ENCODE results near the gene ZNF324. TPM values are rescaled to one million over a fixed set of nuclear protein-coding genes. Genes with fewer than 3 reads are reported as not detected.
"Not testable (repeated sequence)": the region's sequence is repeated elsewhere in the genome, so short reads cannot be mapped to it uniquely, and the experiment has no call there.

Gene ZNF324
- total RNA-seq, 2 experiments from 2014 or later, result 17.6 to 19.6 TPM

- ChIA-PET CTCF (interaction anchor here (3.2 kb wide), 1 partner anchor 28 kb away, joined by 13 read pairs; the partner anchor contains the start of gene ZBTB45), POLR2A (interaction anchor here (2.9 kb wide), 1 partner anchor 16 kb away, joined by 13 read pairs; the partner anchor contains the start of gene ZNF446)
Measured at GRCh38 chr19:58491393-58491792, 24.5 kb downstream of the ZNF324 start.

DNA sequence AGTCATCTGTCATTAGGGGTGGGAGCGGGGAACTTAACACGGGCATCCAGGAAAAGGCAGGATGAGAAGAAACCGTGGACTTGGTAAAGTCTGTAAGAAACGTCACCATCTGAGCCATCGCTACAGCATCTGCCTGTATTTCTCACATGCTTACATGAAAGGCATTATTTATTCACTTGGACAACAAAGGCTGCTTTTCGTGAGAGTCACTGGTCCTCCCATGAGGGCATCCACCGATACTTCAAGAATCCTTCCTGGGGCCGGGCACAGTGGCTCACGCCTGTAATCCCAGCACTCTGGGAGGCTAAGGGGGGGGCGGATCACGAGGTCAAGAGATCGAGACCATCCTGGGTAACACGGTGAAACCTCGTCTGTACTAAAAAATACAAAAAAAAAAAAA lies 25.4 kb downstream of the ZNF324 start:
- POLR2A ChIA-PET, result no interaction called here
- CTCF ChIA-PET, result no interaction called here

DNA sequence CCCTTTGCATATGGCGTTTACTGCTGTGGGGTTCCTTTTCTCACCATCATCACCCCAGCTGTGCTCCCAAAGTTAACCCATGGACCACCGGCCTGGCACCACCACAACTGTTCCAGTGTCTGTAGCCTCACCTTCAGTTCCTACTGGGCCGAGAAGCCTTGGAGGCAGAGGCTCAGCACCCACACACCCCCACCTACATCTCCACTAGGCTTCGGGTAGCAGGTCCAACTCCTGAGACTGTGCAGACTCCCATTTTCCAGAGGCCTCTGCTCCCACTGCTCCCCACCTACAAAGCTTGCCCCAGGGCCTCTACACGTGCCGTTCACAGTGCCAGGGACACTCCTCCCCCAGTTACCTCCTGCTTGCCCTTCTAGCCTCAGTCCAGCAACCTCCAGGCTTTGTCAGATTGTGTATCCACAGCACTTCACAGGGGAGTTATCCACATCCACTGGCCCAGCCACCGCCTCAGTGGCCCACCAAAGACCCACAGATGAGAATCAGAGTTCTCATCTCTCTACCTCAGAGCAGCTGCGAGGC lies 30.8 kb downstream of the ZNF324 start:
- ChIA-PET CTCF (no interaction called here), POLR2A (no interaction called here)

GRCh38 chr19:58498316-58499020 lies 31.6 kb downstream of the ZNF324 start:
- CTCF ChIA-PET, result interaction anchor here (1.0 to 4.0 kb wide), 3 partner anchors 10 to 23 kb away, joined by 3 to 20 read pairs (median 3); no protein-coding TSS in a partner anchor
- POLR2A ChIA-PET, result interaction anchor here (1.6 to 2.7 kb wide), 2 partner anchors 15 to 21 kb away, joined by 5 to 9 read pairs; partner anchors contain the start of gene ZBTB45

DNA sequence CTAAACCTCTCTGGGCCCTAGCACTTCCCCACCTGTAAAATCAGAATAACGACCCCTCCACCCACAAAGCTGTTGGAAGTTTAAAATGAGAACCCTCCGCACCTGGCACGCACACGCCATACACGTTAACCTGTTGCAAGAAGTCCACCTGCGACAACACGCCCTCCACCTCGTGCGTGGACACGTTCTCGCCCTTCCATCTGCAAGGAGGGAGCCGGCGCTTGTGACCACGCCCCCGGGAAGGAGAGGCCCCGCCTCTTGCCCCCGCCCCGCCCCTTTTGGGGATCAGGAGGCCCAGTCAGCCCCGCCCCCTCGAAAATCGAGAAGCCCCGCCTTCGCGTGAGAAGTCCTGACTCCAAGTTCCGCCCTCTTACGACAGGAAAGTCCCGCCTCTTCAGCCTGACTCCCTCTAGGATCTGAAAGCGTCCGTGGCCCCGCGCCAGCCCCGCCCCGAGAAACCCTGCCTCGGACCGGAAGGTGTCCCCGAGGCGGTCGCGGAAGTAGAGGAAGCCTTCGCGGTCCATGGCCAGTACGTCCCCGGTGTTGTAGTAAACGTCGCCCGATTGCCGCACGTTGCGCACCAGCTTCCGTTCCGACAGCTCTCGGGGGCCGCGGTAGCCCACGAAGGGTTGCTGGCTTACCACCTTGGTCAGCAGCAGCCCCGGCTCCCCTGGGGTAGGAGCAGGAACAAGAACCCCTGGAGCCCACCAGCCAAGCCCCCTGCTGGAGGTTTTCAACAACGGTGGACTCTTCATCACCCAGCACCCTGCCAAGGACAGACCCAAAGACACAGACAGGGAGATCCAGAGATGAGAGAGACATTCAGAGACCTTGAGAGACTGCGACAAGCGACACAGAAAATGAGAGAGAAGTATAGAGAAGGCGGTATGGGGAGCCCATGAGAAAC lies 32.4 kb downstream of the ZNF324 start:
- POLR2A ChIA-PET, result interaction anchor here (1.6 to 2.7 kb wide), 3 partner anchors 12 to 20 kb away, joined by 4 to 9 read pairs (median 5); partner anchors contain the start of genes SLC27A5 and ZBTB45
- CTCF ChIA-PET, result interaction anchor here (1.0 to 4.0 kb wide), 6 partner anchors 10 to 280 kb away, joined by 3 to 20 read pairs (median 4); partner anchors contain the start of gene ZBTB45

GRCh38 chr19:58500242-58500641 lies 33.4 kb downstream of the ZNF324 start:
- ChIA-PET CTCF (interaction anchor here (0.6 to 4.0 kb wide), 5 partner anchors 13 to 281 kb away, joined by 3 to 20 read pairs (median 6); partner anchors contain the start of gene ZBTB45), POLR2A (interaction anchor here (1.6 to 2.7 kb wide), 2 partner anchors 11 to 19 kb away, joined by 4 to 9 read pairs; partner anchors contain the start of genes SLC27A5 and ZBTB45)

GRCh38 chr19:58507602-58508223 lies 40.8 kb downstream of the ZNF324 start:
- CTCF ChIA-PET, result interaction anchor here (1.3 kb wide), 1 partner anchor 11 kb away, joined by 5 read pairs; no protein-coding TSS in a partner anchor
- POLR2A ChIA-PET, result not testable (repeated sequence)

- CTCF ChIA-PET, result no interaction called here
- POLR2A ChIA-PET, result interaction anchor here (0.6 kb wide), 1 partner anchor 14 kb away, joined by 3 read pairs; no protein-coding TSS in a partner anchor
Measured at GRCh38 chr19:58509731-58510083, 42.8 kb downstream of the ZNF324 start.

GRCh38 chr19:58510084-58510862 lies 43.4 kb downstream of the ZNF324 start:
- POLR2A ChIA-PET, result interaction anchor here (0.6 to 1.2 kb wide), 2 partner anchors 10 to 11 kb away, joined by 3 to 4 read pairs; partner anchors contain the start of gene ZBTB45
- CTCF ChIA-PET, result no interaction called here

DNA sequence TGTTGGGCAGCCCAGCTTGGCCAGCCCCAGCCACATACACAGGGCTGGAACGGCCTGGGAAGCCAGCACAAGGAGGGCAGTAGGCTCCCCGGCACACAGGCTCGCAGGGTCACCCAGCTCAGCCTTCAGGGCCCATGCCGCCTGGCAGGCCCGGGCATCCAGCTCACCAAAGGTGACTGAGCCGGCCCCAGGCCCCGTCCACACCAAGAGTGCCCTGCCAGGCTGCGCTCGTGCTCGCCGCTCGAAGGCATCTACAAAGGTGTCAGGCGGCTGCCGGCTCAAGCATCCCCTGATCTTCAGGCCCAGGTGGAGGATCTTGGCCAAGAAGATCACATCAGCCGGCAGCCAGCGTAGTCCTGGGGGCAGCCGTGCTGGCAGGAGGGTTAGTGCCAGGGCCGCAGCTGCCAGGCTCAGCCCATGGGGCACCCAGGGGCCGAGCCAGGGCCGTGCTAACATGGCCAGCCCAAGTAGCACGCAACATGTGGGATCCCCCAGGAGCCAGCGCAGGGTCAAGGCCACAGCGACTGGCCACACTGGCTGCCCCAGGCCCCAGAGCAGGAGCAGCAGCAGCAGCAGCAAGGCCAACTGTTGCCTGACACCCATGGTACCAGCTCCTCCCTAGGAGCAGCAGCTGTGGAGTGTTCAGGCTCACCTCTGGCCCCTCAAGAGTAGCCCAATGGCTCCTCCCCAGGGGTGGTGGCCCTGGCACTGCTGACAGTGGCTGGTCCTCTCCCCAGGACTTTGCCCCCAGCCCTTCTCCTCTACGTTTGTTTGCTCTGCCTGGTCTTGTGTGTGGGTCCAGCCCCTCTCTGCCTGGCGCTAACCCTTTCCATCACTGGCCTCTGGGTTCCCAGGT lies 44.7 kb downstream of the ZNF324 start, which contains the start of gene SLC27A5:
Gene SLC27A5 (minus strand): TSS at position 640 of the 856 bp plus-strand sequence. CDS start 37 bp downstream, at position 603.
- ChIA-PET CTCF (interaction anchor here (1.9 kb wide), 1 partner anchor 70 kb away, joined by 4 read pairs; no protein-coding TSS in a partner anchor), POLR2A (interaction anchor here (1.2 kb wide), 1 partner anchor 12 kb away, joined by 4 read pairs; no protein-coding TSS in a partner anchor)

DNA sequence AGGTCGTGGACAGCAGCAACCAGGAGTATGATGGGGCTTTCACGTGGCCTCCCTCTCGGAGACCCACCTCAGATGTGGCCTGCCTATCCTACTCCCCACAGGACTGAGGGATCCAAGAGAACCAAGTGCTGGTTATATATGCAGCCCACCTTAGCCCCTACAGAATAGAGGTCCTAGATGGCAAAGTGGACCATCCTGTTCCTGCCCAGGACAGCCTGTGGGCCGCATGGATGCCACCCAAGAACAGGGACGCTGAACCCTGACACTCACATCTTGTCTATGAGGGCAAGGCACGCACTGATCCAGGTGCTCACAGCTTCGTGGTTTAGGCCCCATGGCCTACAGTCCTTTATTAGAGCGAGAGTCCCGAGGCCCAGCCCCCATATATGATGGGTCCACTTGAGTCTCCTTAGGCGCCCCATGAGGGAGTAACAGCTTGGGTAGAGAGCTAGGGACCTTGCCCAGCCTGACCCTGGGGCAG lies 46.4 kb downstream of the ZNF324 start:
- ChIA-PET POLR2A (interaction anchor here (0.7 to 1.5 kb wide), 7 partner anchors 14 to 166 kb away, joined by 3 to 5 read pairs (median 3); partner anchors contain the start of genes TRIM28 and UBE2M), CTCF (interaction anchor here (1.0 to 3.2 kb wide), 9 partner anchors 13 to 68 kb away, joined by 3 to 20 read pairs (median 6); partner anchors contain the start of gene CHMP2A)

DNA sequence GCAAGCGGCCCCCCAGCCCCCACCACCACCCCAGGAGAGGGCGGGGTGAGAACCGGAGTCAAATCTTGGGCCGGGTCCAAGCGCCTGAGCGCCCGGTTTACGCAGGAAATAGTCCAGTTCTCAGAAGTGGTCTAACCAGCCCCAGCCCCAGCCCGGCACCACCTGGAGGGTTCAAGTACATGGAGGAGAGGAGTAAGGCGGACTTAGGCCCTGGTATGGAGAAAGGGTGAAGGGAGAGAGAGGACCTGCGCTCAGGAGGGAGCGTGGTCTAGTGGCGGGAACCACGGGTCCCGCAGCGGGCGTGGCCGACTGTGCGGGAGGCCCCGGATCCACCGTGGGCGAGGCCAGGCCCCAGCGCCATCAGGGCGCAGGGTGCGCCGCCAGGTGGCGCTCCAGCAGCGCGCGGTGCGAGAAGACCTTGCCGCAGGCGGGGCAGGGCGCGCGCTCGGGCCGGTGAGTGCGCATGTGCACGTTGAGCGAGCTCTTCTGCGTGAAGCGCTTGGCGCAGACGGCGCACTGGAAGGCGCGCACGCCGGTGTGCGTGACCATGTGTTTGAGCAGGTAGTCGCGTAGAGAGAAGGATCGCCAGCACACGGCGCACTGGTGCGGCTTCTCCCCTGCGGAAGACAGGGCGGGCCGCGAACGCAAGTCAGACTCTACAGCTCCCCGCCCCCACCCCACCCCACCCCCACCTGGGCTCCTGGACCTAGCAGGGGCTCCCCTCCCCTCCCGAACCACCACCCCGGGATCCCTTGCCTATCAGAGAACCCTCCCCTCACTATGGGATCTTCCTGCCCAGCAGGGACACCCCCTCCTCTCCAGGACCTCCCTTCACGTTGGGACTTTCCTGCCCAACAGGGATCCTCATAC lies 47.0 kb downstream of the ZNF324 start:
- POLR2A ChIA-PET, result interaction anchor here (0.7 to 1.5 kb wide), 7 partner anchors 15 to 151 kb away, joined by 3 to 5 read pairs (median 3); partner anchors contain the start of genes TRIM28 and UBE2M
- CTCF ChIA-PET, result interaction anchor here (0.7 to 3.2 kb wide), 12 partner anchors 14 to 67 kb away, joined by 3 to 20 read pairs (median 4); partner anchors contain the start of gene CHMP2A

DNA sequence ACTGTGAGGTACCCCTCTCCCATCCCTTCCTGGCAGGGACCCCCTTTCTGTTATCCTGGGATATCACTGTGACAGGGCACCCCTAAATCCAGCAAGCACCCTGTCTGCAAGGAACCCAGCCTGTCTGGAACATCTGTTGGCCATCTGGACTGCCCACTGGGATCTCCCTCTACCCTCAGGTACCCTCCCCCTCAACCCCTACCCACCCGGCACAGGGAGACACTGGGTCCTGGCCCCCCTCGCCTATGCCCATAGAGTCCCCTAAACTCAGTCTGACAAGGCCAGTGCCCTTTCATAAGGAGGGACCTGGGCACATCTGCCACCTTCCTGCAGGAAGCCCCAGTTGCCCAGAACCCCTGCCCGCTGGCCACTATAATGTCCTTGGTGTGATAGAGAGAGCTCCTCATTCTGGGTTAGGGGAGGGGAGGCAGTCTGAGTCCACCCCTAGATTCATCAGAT lies 47.7 kb downstream of the ZNF324 start:
- CTCF ChIA-PET, result interaction anchor here (0.7 to 3.2 kb wide), 13 partner anchors 14 to 66 kb away, joined by 3 to 20 read pairs (median 4); partner anchors contain the start of gene CHMP2A
- POLR2A ChIA-PET, result interaction anchor here (0.8 to 1.5 kb wide), 6 partner anchors 15 to 152 kb away, joined by 3 to 5 read pairs (median 4); partner anchors contain the start of genes TRIM28 and UBE2M

- CTCF ChIA-PET, result interaction anchor here (0.9 to 3.2 kb wide), 3 partner anchors 15 to 66 kb away, joined by 3 to 20 read pairs (median 9); no protein-coding TSS in a partner anchor
- POLR2A ChIA-PET, result no interaction called here
Measured at GRCh38 chr19:58515259-58515658, 48.4 kb downstream of the ZNF324 start.

- ChIA-PET CTCF (interaction anchor here (0.8 to 1.9 kb wide), 2 partner anchors 16 to 122 kb away, joined by 3 to 6 read pairs; no protein-coding TSS in a partner anchor), POLR2A (interaction anchor here (0.6 kb wide), 1 partner anchor 27 kb away, joined by 3 read pairs; the partner anchor contains the start of gene TRIM28)
Measured at GRCh38 chr19:58516246-58516836, 49.5 kb downstream of the ZNF324 start.

Data from activated CD8-positive, alpha-beta memory T cell treated with anti-CD3 and anti-CD28 coated beads for 36 hours (primary cell).